Progenitor cell of endocrine pancreas (in vitro differentiated cells): Measurements from ENCODE around the gene NPIPA1. TPM values are rescaled to one million over a fixed set of nuclear protein-coding genes. Genes with fewer than 3 reads are reported as not detected.
"Not testable (repeated sequence)": the region's sequence is repeated elsewhere in the genome, so short reads cannot be mapped to it uniquely, and the experiment has no call there.

Source experiments
- DNase-seq: peaks from one replicate; pipeline ENCODE4 v3.0.0; 2021; ENCODE audit warnings: low spot score; ENCODE audit not compliant: unreplicated experiment
- H3K27ac Mint-ChIP-seq: 2 replicates; pipeline ENCODE4 v1.8.0; 2021; ENCODE audit warnings: mild to moderate bottlenecking, moderate library complexity, mixed read lengths
- H3K27me3 Mint-ChIP-seq: 2 replicates; pipeline ENCODE4 v1.8.0; 2021; ENCODE audit warnings: mixed read lengths
- H3K36me3 Mint-ChIP-seq: 2 replicates; pipeline ENCODE4 v1.8.0; 2022; ENCODE audit warnings: mixed read lengths; ENCODE audit not compliant: insufficient read depth
- H3K4me1 Mint-ChIP-seq: 2 replicates; pipeline ENCODE4 v1.8.0; 2021; ENCODE audit warnings: low read depth, mixed read lengths
- H3K4me3 Mint-ChIP-seq: 2 replicates; pipeline ENCODE4 v1.8.0; 2021; ENCODE audit warnings: low read depth, mild to moderate bottlenecking, moderate library complexity, mixed read lengths
- H3K9me3 Mint-ChIP-seq: 2 replicates; pipeline ENCODE4 v1.8.0; 2021; ENCODE audit warnings: low read depth, mixed read lengths
- total RNA-seq: library from RNA; stranded (reverse); gene quantifications from 2 replicates; pipeline ENCODE4 v1.2.1, GENCODE V29; 2021
- TF ChIP-seq, protein P1 (sequence below): fragments of 200-600 bp; sonication (generic); IDR thresholded peaks from one replicate; pipeline ENCODE4 v1.5.0; 2021; ENCODE audit warnings: antibody characterized with exemption, mild to moderate bottlenecking; ENCODE audit not compliant: unreplicated experiment

Gene NPIPA1
- total RNA-seq, 1 donor from 2014 or later, result 215 TPM

DNA sequence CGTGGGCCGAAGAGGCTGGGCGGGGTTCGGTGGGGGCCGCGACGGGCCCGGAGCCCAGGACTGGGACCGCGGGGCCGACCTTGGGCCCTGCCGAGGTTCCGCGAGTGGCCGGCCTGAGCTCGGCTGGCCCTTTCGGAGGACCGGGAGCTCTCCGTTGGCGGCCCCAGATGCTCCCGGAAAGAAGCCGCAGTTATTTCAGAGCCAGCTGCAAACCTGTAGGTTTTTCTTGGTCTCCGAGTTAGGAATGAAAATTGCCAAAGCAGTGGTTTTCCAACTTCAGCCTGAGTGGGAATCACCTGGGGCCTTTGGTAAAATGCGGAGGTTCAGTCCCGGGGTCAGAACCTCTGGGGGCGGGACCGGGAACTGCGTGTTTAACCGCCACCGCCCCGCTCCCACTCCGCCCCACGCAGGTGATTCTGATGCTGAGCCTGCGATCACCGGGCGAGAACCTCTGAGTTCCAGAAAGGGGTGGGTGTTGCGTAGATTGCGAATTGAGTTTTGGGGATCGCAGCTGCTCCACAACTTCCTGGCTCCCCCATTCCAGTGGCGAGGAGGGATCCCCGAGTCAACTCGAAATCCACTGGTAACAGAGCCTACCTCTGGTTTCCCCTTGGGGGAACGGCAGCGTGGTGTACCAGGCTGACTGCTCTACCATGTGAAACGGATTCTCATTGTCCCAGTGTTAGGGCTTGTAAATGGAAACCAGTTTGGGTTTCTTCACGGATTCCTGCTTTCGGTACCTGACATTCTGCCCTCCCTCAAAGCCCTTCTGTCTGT lies 38.4 kb downstream of the NPIPA1 start:
- H3K9me3 Mint-ChIP-seq, H3K27me3 Mint-ChIP-seq, H3K36me3 Mint-ChIP-seq: not testable (repeated sequence)
- H3K4me3 Mint-ChIP-seq, result peak overlapping the region; percentile 91
- TF ChIP-seq, protein P1, sequence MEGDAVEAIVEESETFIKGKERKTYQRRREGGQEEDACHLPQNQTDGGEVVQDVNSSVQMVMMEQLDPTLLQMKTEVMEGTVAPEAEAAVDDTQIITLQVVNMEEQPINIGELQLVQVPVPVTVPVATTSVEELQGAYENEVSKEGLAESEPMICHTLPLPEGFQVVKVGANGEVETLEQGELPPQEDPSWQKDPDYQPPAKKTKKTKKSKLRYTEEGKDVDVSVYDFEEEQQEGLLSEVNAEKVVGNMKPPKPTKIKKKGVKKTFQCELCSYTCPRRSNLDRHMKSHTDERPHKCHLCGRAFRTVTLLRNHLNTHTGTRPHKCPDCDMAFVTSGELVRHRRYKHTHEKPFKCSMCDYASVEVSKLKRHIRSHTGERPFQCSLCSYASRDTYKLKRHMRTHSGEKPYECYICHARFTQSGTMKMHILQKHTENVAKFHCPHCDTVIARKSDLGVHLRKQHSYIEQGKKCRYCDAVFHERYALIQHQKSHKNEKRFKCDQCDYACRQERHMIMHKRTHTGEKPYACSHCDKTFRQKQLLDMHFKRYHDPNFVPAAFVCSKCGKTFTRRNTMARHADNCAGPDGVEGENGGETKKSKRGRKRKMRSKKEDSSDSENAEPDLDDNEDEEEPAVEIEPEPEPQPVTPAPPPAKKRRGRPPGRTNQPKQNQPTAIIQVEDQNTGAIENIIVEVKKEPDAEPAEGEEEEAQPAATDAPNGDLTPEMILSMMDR, result peak; percentile 34
- peak overlapping the region; percentile 92 for H3K27ac Mint-ChIP-seq
- peaks cover 40% of the 10 kb centered on the region for H3K4me1 Mint-ChIP-seq
- peak; percentile 50 for DNase-seq

DNA sequence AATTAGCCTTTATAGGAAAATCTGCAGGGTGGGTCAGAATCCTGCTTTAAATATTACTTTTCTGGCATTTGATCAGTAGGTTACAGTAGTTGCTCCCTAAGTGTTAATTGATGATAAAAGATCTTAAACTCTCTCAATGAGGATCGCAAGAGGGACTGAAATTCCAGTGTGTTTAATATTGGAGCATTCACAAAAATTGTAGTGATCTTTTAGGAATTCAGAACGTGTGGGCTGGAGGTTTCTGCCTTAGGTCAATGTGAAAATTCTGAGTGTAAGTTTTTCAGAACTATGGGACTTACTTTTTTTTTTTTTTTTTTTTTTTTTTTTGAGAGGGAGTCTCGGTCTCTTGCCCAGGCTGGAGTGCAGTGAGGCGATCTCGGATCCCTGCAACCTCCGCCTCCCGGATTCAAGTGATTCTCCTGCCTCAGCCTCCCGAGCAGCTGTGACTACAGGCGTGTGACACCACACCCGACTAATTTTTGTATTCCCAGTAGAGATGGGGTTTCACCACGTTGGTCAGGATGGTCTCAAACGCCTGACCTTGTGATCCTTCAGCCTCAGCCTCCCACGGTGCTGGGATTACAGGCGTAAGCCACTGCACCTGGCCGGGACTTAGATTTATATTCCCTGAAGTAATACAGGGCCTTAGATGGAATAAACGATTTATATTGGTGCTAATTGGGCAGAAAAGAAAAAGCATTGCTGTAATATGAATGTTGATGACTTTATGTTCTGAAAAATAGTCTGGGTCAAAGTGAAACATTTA lies 39.9 kb downstream of the NPIPA1 start:
- not testable (repeated sequence) for H3K9me3 Mint-ChIP-seq, H3K36me3 Mint-ChIP-seq, DNase-seq, H3K27ac Mint-ChIP-seq, H3K27me3 Mint-ChIP-seq
- peaks cover 55% of the 10 kb centered on the region for H3K4me1 Mint-ChIP-seq
- H3K4me3 Mint-ChIP-seq, result peak overlapping the region; percentile 91

DNA sequence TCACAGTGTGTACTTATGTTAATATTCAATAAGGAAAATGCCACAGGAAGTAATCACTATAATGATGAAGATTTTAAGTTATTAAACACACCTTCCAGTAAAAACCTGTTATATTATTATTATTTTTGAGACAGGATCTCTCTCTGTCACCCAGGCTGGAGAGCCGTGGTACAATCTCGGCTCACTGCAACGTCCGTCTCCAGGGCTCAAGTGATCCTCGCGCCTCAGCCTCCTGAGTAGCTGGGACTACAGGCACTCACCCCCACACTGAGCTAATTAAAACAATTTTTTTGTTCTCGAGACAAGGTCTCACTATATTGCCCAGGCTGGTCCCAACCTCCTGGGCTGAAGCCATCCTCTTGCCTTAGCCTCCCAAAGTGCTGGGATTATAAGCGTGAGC lies 41.0 kb downstream of the NPIPA1 start:
- not testable (repeated sequence) for H3K4me3 Mint-ChIP-seq, H3K27me3 Mint-ChIP-seq, H3K9me3 Mint-ChIP-seq, H3K36me3 Mint-ChIP-seq, DNase-seq, H3K27ac Mint-ChIP-seq
- H3K4me1 Mint-ChIP-seq, result peaks cover 63% of the 10 kb centered on the region

DNA sequence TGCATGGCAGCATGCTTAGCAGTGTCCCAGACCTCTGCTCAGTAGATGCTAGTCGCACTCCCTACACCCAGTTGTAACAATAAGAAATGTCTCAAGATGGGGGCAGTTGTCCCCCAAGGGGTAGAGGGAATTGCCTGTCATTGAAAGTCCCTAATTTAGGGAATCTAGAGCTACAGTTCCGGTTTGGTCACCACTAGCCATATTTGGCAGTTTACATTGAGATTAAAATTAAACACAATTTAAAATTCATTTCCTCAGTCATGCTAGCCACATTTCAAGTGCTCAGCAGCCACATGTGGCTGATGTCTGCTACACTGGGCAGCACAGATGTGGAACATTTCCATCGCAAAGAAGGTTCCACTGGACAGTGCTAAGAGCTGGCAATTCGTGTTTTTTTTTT lies 41.7 kb downstream of the NPIPA1 start:
- DNase-seq, H3K9me3 Mint-ChIP-seq, H3K36me3 Mint-ChIP-seq, H3K27me3 Mint-ChIP-seq: not testable (repeated sequence)
- Mint-ChIP-seq H3K27ac (peak overlapping the region; percentile 57), H3K4me3 (peak overlapping the region; percentile 44), H3K4me1 (peaks cover 61% of the 10 kb centered on the region)

DNA sequence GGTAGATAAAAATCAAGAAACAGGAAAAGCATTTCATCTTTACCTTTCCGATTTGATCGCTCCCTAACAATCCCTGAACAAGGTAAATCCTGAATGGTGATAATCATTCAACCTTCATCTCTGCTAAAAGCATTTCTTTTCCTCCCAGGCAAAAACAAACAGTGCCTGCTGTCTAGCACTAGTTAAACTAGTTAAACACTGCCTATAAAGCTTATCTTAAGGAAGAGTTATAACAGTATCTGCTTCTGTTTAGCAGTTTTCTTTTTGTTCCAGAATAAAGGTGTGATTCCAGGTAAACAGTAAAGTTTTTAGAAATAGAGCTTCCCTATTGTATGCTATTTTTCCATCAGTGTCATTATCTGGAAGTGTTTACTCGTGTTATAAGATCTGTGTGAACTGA lies 44.0 kb downstream of the NPIPA1 start:
- Mint-ChIP-seq H3K4me3 (peak overlapping the region; percentile 48), H3K27ac (peak overlapping the region; percentile 87), H3K4me1 (peaks cover 56% of the 10 kb centered on the region)

DNA sequence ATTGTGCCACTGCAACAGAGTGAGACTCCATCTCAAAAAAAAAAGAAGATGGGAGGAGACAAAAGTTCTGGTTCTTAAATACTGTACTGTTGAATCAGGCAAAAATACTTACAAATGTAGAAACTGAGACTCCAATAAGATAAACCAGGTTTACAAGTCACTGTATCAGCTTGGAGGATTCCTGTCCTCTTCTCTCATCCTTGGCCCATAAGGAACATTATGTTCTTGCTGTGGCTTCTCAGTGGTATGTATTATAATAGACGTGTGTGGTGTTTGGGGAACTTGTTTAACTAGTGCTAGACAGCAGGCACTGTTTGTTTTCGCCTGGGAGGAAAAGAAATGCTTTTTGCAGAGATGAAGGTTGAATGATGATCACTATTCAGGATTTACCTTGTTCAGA lies 45.3 kb downstream of the NPIPA1 start:
- Mint-ChIP-seq H3K36me3 (peaks cover 21% of the 10 kb centered on the region), H3K4me1 (peaks cover 56% of the 10 kb centered on the region), H3K27ac (peak overlapping the region; percentile 87)
- H3K4me3 Mint-ChIP-seq, DNase-seq, H3K9me3 Mint-ChIP-seq, H3K27me3 Mint-ChIP-seq: not testable (repeated sequence)

More for the DNA sequence above, 44.0 kb downstream of the NPIPA1 start:
- not testable (repeated sequence) for H3K27me3 Mint-ChIP-seq, H3K9me3 Mint-ChIP-seq, DNase-seq
- H3K36me3 Mint-ChIP-seq, result peaks cover 11% of the 10 kb centered on the region

DNA sequence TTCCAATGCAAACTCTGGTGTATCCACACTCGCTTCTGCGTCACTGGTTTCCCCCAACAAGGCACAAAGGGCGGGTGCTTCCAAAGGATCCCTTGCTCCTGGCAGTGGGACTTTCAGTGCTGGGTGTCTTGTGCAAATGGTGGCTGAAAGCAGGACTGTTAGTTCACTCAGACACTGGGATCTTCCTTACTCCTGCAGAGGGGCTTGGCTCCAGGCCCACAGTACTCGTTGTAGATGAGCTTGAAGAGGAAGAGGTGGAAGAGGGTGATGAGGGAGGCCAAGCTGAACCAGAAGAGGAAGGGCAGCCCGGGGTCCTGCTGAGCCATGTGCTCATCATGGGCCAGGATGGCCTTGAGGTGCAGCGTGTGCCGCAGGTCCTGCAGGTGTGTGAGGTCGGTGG lies 50.8 kb downstream of the NPIPA1 start:
- H3K27ac Mint-ChIP-seq, H3K9me3 Mint-ChIP-seq, H3K27me3 Mint-ChIP-seq, DNase-seq, H3K4me3 Mint-ChIP-seq: not testable (repeated sequence)
- Mint-ChIP-seq H3K4me1 (peaks cover 15% of the 10 kb centered on the region), H3K36me3 (peaks cover 46% of the 10 kb centered on the region)

DNA sequence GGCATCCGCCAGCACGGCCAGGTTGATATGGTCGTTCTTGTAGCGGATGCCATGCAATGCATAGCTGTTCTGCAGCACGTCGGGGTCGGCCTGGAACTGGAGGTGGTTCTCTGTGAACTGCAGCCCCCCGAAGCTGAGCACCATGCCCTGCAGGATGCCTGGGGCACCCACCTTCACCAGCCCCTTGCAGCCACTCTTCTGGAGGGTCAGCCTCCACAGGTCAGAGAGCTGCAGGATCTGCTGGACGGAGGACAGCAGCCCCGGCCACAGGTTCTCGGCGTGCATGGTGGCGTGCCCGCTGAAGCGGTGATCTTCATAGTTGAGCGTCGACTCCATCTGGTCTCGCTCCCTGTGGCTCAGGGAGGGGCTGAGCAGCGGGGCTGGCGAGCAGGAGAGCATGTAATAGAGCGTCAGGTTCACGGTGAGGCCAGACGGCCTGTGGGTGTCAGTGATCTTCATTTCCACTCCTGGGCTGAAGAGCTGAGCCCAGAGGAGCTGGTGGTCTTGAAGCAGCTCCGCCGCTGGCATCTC lies 51.5 kb downstream of the NPIPA1 start:
- not testable (repeated sequence) for H3K27me3 Mint-ChIP-seq, H3K27ac Mint-ChIP-seq, H3K4me3 Mint-ChIP-seq, DNase-seq, H3K9me3 Mint-ChIP-seq
- Mint-ChIP-seq H3K4me1 (peaks cover 12% of the 10 kb centered on the region), H3K36me3 (peaks cover 51% of the 10 kb centered on the region)

DNA sequence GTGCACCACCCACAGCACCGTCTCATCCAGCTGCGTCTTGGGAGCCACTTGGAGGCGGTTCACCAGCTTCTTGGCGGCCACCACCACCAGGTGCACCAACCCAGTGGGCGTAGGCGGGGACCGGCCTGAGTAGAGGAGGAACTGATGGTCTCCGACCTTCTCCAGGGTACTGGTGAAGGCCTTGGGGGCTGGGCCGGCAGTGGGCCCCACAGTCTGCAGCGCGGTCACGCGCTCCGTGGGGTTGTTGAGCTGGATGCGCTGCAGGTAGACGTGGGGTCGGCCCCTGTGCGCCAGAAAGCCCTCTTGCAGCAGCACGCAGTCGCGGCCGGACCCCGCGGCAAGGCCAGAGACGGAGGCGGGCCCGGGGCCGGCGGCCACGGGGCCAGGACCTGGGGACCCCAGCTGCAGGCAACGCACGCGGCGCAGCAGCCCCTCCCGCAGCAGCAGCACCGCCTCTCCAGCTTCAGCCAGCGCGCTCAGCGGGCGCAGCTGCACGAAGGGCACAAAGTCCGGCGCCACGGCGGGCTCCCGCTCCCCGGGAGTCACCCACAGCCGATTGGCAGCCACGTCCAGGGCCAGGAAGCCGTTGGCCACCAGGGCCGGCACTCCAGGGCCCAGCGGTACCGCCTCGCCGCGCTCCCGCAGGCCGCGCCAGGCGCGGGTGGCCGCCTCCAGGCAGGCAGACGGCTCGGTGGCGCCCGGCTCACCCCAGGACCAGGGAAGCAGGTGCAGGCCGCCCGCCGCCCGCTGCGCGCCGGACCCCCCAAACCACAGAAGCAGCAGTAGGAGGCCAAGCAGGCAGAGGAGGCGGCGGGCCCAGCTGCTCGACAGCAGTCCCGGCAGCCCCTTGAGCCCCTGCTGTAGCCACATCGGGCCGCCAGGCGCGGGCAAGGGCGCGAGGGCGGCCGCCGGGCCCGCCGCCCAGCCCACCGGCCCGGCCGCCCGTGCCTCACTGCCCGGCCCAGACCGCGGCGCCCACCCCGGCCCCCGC lies 52.3 kb downstream of the NPIPA1 start:
- not testable (repeated sequence) for H3K27ac Mint-ChIP-seq, H3K27me3 Mint-ChIP-seq, H3K4me3 Mint-ChIP-seq, DNase-seq
- Mint-ChIP-seq H3K9me3 (peaks cover 16% of the 10 kb centered on the region), H3K4me1 (peaks cover 11% of the 10 kb centered on the region), H3K36me3 (peaks cover 55% of the 10 kb centered on the region)

DNA sequence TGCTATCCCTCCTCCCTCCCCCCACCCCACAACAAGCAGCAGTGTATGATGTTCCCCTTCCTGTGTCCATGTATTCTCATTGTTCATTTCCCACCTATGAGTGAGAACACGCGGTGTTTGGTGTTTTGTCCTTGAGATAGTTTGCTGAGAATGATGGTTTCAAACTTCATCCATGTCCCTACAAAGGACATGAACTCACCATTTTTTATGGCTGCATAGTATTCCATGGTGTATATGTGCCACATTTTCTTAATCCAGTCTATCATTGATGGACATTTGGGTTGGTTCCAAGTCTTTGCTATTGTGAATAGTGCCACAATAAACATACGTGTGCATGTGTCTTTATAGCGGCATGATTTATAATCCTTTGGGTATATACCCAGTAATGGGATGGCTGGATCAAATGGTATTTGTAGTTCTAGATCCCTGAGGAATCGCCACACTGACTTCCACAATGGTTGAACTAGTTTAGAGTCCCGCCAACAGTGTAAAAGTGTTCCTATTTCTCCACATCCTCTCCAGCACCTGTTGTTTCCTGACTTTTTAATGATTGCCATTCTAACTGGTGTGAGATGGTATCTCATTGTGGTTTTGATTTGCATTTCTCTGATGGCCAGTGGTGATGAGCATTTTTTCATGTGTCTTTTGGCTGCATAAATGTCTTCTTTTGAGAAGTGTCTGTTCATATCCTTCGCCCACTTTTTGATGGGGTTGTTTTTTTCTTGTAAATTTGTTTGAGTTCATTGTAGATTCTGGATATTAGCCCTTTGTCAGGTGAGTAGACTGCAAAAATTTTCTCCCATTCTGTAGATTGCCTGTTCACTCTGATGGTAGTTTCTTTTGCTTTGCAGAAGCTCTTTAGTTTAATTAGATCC lies 56.3 kb downstream of the NPIPA1 start:
- Mint-ChIP-seq H3K36me3 (peaks cover 34% of the 10 kb centered on the region), H3K9me3 (peaks cover 18% of the 10 kb centered on the region)
- H3K4me3 Mint-ChIP-seq, H3K27ac Mint-ChIP-seq, DNase-seq, H3K4me1 Mint-ChIP-seq, H3K27me3 Mint-ChIP-seq: not testable (repeated sequence)
